ENCODE measurements around the gene SMARCB1. TPM values are rescaled to one million over a fixed set of nuclear protein-coding genes. Genes with fewer than 3 reads are reported as not detected.

Gene SMARCB1
- total and polyA plus RNA-seq, 4 donors, result 24.2 to 53.5 (median 40.0) TPM

GRCh38 chr22:23774922-23775436 is 11.8 kb upstream of the SMARCB1 start:
- WGBS, 2 donors, result 68 to 75% methylated on average over 2 of the region's 2 CpGs
- Histone ChIP-seq H3K27ac (ENCODE audit: low read depth in 1 of 2, low read length in 2 of 2) (no peak overlapping the region), H3K4me3 (ENCODE audit: low read length in 2 of 2) (no peak overlapping the region), H3K4me1 (ENCODE audit: control insufficient read depth in 1 of 2, insufficient read depth in 2 of 2, low read length in 2 of 2) (no peaks in the 10 kb centered on the region), H3K27me3 (ENCODE audit: control insufficient read depth in 1 of 2, insufficient read depth in 2 of 2, low read length in 1 of 2) (no peaks in the 10 kb centered on the region), H3K9me3 (ENCODE audit: control insufficient read depth, low read length) (no peaks in the 10 kb centered on the region), H3K36me3 (ENCODE audit: control insufficient read depth in 1 of 2, insufficient read depth in 2 of 2, low read length in 1 of 2) (no peaks in the 10 kb centered on the region)
- no peak for ATAC-seq (ENCODE audit: low FRiP score)
- no peak for DNase-seq
- intact Hi-C loops (cut with DNase I), result no loop called here

DNA sequence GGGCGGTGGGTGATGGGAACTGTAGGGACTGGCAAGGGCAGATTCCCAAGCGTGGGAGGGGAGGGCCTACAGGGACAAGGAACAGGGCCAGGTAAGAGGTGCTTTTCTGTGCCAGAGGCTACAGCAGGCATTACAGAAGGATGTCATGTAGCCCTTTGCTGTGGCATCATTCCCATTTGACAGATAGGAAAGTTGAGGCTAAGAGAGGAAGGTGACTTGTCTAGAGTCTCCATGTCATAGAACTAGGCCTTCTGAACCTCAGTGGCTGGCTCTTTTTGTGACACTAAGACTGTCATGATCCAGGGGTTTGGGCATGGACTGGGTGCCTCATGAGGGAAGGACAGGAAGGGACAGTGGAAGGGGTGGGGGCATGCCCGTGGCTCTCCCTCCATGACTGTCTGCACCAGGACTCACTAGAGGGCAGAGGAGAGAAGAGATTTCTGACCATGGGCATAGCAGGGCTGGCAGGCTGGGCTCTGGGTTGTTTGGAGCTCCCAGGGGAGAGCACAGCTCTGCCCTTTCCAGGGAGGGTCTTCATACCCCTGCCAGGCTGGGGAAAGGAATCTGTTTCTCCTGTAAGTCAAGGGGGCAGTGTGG is 10.9 kb upstream of the SMARCB1 start:
- Histone ChIP-seq H3K36me3 (ENCODE audit: control insufficient read depth in 1 of 2, insufficient read depth in 2 of 2, low read length in 1 of 2) (no peaks in the 10 kb centered on the region), H3K9me3 (ENCODE audit: control insufficient read depth, low read length) (no peaks in the 10 kb centered on the region), H3K4me1 (ENCODE audit: control insufficient read depth in 1 of 2, insufficient read depth in 2 of 2, low read length in 2 of 2) (no peaks in the 10 kb centered on the region), H3K27me3 (ENCODE audit: control insufficient read depth in 1 of 2, insufficient read depth in 2 of 2, low read length in 1 of 2) (no peaks in the 10 kb centered on the region), H3K4me3 (ENCODE audit: low read length in 2 of 2) (no peak overlapping the region), H3K27ac (ENCODE audit: low read depth in 1 of 2, low read length in 2 of 2) (no peak overlapping the region)
- WGBS, 2 donors, result 83 to 87% methylated on average over 3 of the region's 3 CpGs
- intact Hi-C loops (cut with DNase I), result no loop called here
- DNase-seq, result no peak
- no peak for ATAC-seq (ENCODE audit: low FRiP score)

DNA sequence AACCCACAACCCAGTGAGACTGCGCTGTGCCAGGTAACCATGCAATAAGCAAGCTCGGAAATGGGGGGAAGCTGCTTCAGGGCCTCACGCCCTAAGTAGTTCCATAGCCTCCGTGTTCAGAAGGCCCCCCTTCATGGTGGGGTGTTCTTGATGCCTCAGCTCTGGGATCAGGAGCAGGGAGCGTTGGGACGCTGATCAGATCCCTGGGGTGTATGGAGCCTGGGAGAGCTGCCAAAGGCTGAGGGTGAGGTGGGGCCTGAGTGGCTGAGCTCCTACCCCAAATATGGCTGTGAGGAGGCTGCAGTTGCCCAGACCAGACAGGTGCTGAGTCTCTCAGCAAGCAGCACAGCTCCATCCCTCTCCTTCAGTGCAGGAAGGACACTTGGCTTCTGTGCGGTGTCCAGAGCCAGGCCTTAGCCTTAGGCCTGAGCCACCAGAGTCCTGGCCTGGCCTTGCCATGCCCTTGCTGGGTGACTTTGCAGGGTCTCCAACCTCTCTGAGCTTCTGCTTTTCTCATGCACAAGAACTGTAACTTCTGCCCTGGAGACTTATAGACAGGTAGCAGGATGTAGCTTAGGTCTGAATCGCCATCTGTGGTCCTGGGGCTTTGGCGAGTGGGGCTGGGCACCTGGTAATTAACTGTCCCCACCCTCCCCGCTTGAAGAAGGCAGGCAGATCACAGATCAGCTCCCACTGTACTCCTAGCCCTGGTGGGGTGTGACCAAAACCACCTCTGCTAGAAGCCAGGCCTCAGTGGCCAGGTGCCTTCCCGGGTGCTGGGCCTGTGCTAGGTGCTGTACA is 8.8 kb upstream of the SMARCB1 start:
- intact Hi-C loops (cut with DNase I), result no loop called here
- H3K27me3 ChIP-seq (ENCODE audit: control insufficient read depth in 1 of 2, insufficient read depth in 2 of 2, low read length in 1 of 2), result no peaks in the 10 kb centered on the region
- WGBS, 2 donors, result 64 to 70% methylated on average over 11 of the region's 11 CpGs
- no peak overlapping the region for H3K27ac ChIP-seq (ENCODE audit: low read depth in 1 of 2, low read length in 2 of 2)
- DNase-seq, result no peak
- ATAC-seq (ENCODE audit: low FRiP score), result peak; percentile 6
- no peaks in the 10 kb centered on the region for H3K4me1 ChIP-seq (ENCODE audit: control insufficient read depth in 1 of 2, insufficient read depth in 2 of 2, low read length in 2 of 2)
- no peaks in the 10 kb centered on the region for H3K9me3 ChIP-seq (ENCODE audit: control insufficient read depth, low read length)
- no peak overlapping the region for H3K4me3 ChIP-seq (ENCODE audit: low read length in 2 of 2)
- H3K36me3 ChIP-seq (ENCODE audit: control insufficient read depth in 1 of 2, insufficient read depth in 2 of 2, low read length in 1 of 2), result no peaks in the 10 kb centered on the region

- DNase-seq, result no peak
- no peak for ATAC-seq (ENCODE audit: low FRiP score)
- intact Hi-C loops (cut with DNase I), result no loop called here
- H3K4me3 ChIP-seq (ENCODE audit: low read length in 2 of 2), result no peak overlapping the region
- H3K4me1 ChIP-seq (ENCODE audit: control insufficient read depth in 1 of 2, insufficient read depth in 2 of 2, low read length in 2 of 2), result no peaks in the 10 kb centered on the region
- no peaks in the 10 kb centered on the region for H3K9me3 ChIP-seq (ENCODE audit: control insufficient read depth, low read length)
- H3K36me3 ChIP-seq (ENCODE audit: control insufficient read depth in 1 of 2, insufficient read depth in 2 of 2, low read length in 1 of 2), result no peaks in the 10 kb centered on the region
- no peaks in the 10 kb centered on the region for H3K27me3 ChIP-seq (ENCODE audit: control insufficient read depth in 1 of 2, insufficient read depth in 2 of 2, low read length in 1 of 2)
- WGBS, 2 donors, result 93 to 95% methylated on average over 3 of the region's 3 CpGs
- H3K27ac ChIP-seq (ENCODE audit: low read depth in 1 of 2, low read length in 2 of 2), result no peak overlapping the region
Measured at GRCh38 chr22:23778577-23778900, 8.2 kb upstream of the SMARCB1 start.

GRCh38 chr22:23779083-23779482 is 7.7 kb upstream of the SMARCB1 start:
- ATAC-seq (ENCODE audit: low FRiP score), result no peak
- Histone ChIP-seq H3K27ac (ENCODE audit: low read depth in 1 of 2, low read length in 2 of 2) (no peak overlapping the region), H3K4me1 (ENCODE audit: control insufficient read depth in 1 of 2, insufficient read depth in 2 of 2, low read length in 2 of 2) (no peaks in the 10 kb centered on the region), H3K4me3 (ENCODE audit: low read length in 2 of 2) (no peak overlapping the region), H3K27me3 (ENCODE audit: control insufficient read depth in 1 of 2, insufficient read depth in 2 of 2, low read length in 1 of 2) (no peaks in the 10 kb centered on the region), H3K36me3 (ENCODE audit: control insufficient read depth in 1 of 2, insufficient read depth in 2 of 2, low read length in 1 of 2) (no peaks in the 10 kb centered on the region), H3K9me3 (ENCODE audit: control insufficient read depth, low read length) (no peaks in the 10 kb centered on the region)
- 92% methylated on average over 16 of the region's 16 CpGs for WGBS, 2 donors
- no peak for DNase-seq
- intact Hi-C loops (cut with DNase I), result no loop called here

GRCh38 chr22:23779731-23780130 is 7.0 kb upstream of the SMARCB1 start:
- no peaks in the 10 kb centered on the region for H3K36me3 ChIP-seq (ENCODE audit: control insufficient read depth in 1 of 2, insufficient read depth in 2 of 2, low read length in 1 of 2)
- H3K4me3 ChIP-seq (ENCODE audit: low read length in 2 of 2), result no peak overlapping the region
- no peaks in the 10 kb centered on the region for H3K9me3 ChIP-seq (ENCODE audit: control insufficient read depth, low read length)
- H3K27ac ChIP-seq (ENCODE audit: low read depth in 1 of 2, low read length in 2 of 2), result no peak overlapping the region
- DNase-seq, result no peak
- WGBS, 2 donors, result 89 to 95% methylated on average over 5 of the region's 5 CpGs
- H3K27me3 ChIP-seq (ENCODE audit: control insufficient read depth in 1 of 2, insufficient read depth in 2 of 2, low read length in 1 of 2), result no peaks in the 10 kb centered on the region
- no peak for ATAC-seq (ENCODE audit: low FRiP score)
- no peaks in the 10 kb centered on the region for H3K4me1 ChIP-seq (ENCODE audit: control insufficient read depth in 1 of 2, insufficient read depth in 2 of 2, low read length in 2 of 2)
- intact Hi-C loops (cut with DNase I), result no loop called here

GRCh38 chr22:23780146-23780748 is 6.5 kb upstream of the SMARCB1 start:
- Histone ChIP-seq H3K9me3 (ENCODE audit: control insufficient read depth, low read length) (no peaks in the 10 kb centered on the region), H3K27ac (ENCODE audit: low read depth in 1 of 2, low read length in 2 of 2) (no peak overlapping the region), H3K36me3 (ENCODE audit: control insufficient read depth in 1 of 2, insufficient read depth in 2 of 2, low read length in 1 of 2) (no peaks in the 10 kb centered on the region), H3K4me1 (ENCODE audit: control insufficient read depth in 1 of 2, insufficient read depth in 2 of 2, low read length in 2 of 2) (no peaks in the 10 kb centered on the region), H3K27me3 (ENCODE audit: control insufficient read depth in 1 of 2, insufficient read depth in 2 of 2, low read length in 1 of 2) (no peaks in the 10 kb centered on the region), H3K4me3 (ENCODE audit: low read length in 2 of 2) (no peak overlapping the region)
- ATAC-seq (ENCODE audit: low FRiP score) (no peak), DNase-seq (no peak)
- intact Hi-C loops (cut with DNase I), result no loop called here
- WGBS, 2 donors, result 91 to 92% methylated on average over 20 of the region's 20 CpGs

DNA sequence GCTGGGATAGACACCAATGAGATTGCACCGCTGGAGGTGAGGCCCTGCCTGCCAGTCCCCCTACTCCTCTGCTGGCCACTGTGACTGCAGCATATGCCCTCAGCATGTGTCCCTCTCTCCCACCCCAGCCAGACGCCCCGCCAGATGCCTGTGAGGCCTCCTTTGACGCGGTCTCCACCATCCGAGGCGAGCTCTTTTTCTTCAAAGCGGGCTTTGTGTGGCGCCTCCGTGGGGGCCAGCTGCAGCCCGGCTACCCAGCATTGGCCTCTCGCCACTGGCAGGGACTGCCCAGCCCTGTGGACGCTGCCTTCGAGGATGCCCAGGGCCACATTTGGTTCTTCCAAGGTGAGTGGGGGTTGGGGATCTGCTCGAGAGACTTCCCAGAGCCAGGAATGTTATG is 5.7 kb upstream of the SMARCB1 start:
- Histone ChIP-seq H3K4me1 (ENCODE audit: control insufficient read depth in 1 of 2, insufficient read depth in 2 of 2, low read length in 2 of 2) (no peaks in the 10 kb centered on the region), H3K9me3 (ENCODE audit: control insufficient read depth, low read length) (no peaks in the 10 kb centered on the region), H3K4me3 (ENCODE audit: low read length in 2 of 2) (no peak overlapping the region), H3K27ac (ENCODE audit: low read depth in 1 of 2, low read length in 2 of 2) (no peak overlapping the region), H3K27me3 (ENCODE audit: control insufficient read depth in 1 of 2, insufficient read depth in 2 of 2, low read length in 1 of 2) (no peaks in the 10 kb centered on the region), H3K36me3 (ENCODE audit: control insufficient read depth in 1 of 2, insufficient read depth in 2 of 2, low read length in 1 of 2) (no peaks in the 10 kb centered on the region)
- 86 to 87% methylated on average over 15 of the region's 15 CpGs for WGBS, 2 donors
- DNase-seq (no peak), ATAC-seq (ENCODE audit: low FRiP score) (no peak)
- intact Hi-C loops (cut with DNase I), result no loop called here

Measured in aorta (tissue), 5 donors.